GM21737 (cell line): Measurements from ENCODE around the gene ABHD5.

ENCODE experiments used
- ATAC-seq: cut with Tn5 transposase; IDR thresholded peaks from one replicate; pipeline ENCODE4 v1.9.1; 2021; ENCODE audit warnings: mild to moderate bottlenecking, moderate library complexity; ENCODE audit not compliant: unreplicated experiment

ABHD5 gene

GRCh38 chr3:43709022-43709421 is 18.3 kb downstream of the ABHD5 start:
- ATAC-seq, result no peak

- no peak for ATAC-seq
Observed at GRCh38 chr3:43710607-43711006, 19.9 kb downstream of the ABHD5 start.

GRCh38 chr3:43718296-43718695 is 27.6 kb downstream of the ABHD5 start:
- no peak for ATAC-seq

- no peak for ATAC-seq
Observed at GRCh38 chr3:43723121-43723734, 32.5 kb downstream of the ABHD5 start.

- ATAC-seq, result no peak
Observed at GRCh38 chr3:43726521-43726920, 35.8 kb downstream of the ABHD5 start.

- no peak for ATAC-seq
Observed at GRCh38 chr3:43727930-43728329, 37.2 kb downstream of the ABHD5 start.

GRCh38 chr3:43728476-43728875 is 37.7 kb downstream of the ABHD5 start:
- no peak for ATAC-seq

- ATAC-seq, result no peak
Observed at GRCh38 chr3:43728947-43729346, 38.2 kb downstream of the ABHD5 start.

- ATAC-seq, result no peak
Observed at GRCh38 chr3:43729707-43730414, 39.1 kb downstream of the ABHD5 start.

GRCh38 chr3:43732747-43733425 is 42.1 kb downstream of the ABHD5 start:
- ATAC-seq, result no peak

- ATAC-seq, result no peak
Observed at GRCh38 chr3:43733459-43734384, 43.0 kb downstream of the ABHD5 start.

GRCh38 chr3:43734685-43735084 is 43.9 kb downstream of the ABHD5 start:
- ATAC-seq, result no peak

- no peak for ATAC-seq
Observed at GRCh38 chr3:43735618-43736017, 44.9 kb downstream of the ABHD5 start.

- no peak for ATAC-seq
Observed at GRCh38 chr3:43736558-43737440, 46.1 kb downstream of the ABHD5 start.

GRCh38 chr3:43738305-43738704 is 47.6 kb downstream of the ABHD5 start:
- ATAC-seq, result no peak

GRCh38 chr3:43742920-43743319 is 52.2 kb downstream of the ABHD5 start:
- no peak for ATAC-seq

- ATAC-seq, result no peak
Observed at GRCh38 chr3:43747641-43748040, 56.9 kb downstream of the ABHD5 start.

GRCh38 chr3:43748179-43748578 is 57.4 kb downstream of the ABHD5 start:
- ATAC-seq, result no peak

- no peak for ATAC-seq
Observed at GRCh38 chr3:43748645-43749044, 57.9 kb downstream of the ABHD5 start.

- ATAC-seq, result no peak
Observed at GRCh38 chr3:43752905-43753304, 62.2 kb downstream of the ABHD5 start.
